Measurements from ENCODE around the gene CDC42BPG. TPM values are rescaled to one million over a fixed set of nuclear protein-coding genes. Genes with fewer than 3 reads are reported as not detected.

CDC42BPG gene
- 3.2 TPM for polyA plus RNA-seq (2013, experiment 1 of 2)
- 3.4 TPM for polyA plus RNA-seq (2013, experiment 2 of 2)

- WGBS (ENCODE audit: extremely low coverage, insufficient coverage, low lambda C conversion rate) = no CpG with 5 or more reads among the region's 96 CpGs
These were observed at the start of gene CDC42BPG for GRCh38 chr11:64844330-64845128. CDC42BPG (minus strand) TSS chr11:64844653; CDS start chr11:64844569, 84 bp downstream.

GRCh38 chr11:64893194-64894069, 49.0 kb upstream of the CDC42BPG start:
- H3K18ac ChIP-seq (ENCODE audit: low read length) = no peak overlapping the region
- no peak overlapping the region for H4K5ac ChIP-seq (ENCODE audit: low read length)
- no peak overlapping the region for H3K27ac ChIP-seq (ENCODE audit: low read depth, low read length)
- H2BK15ac ChIP-seq (replicated peaks; ENCODE audit: low read depth) = no peak overlapping the region
- WGBS (ENCODE audit: extremely low coverage, insufficient coverage, low lambda C conversion rate) = no CpG with 5 or more reads among the region's 25 CpGs
- no peak for DNase-seq
- H3K4ac ChIP-seq (ENCODE audit: low read depth, low read length) = no peak overlapping the region
- no peak overlapping the region for H3K4me3 ChIP-seq (ENCODE audit: low read length)
- H3K23ac ChIP-seq (ENCODE audit: low read length) = no peak overlapping the region
- H3K4me2 ChIP-seq (ENCODE audit: low read length) = no peak overlapping the region
- no peaks in the 10 kb centered on the region for H3K79me2 ChIP-seq (ENCODE audit: control insufficient read depth, insufficient read depth, low read length)
- no peak overlapping the region for H4K8ac ChIP-seq (ENCODE audit: low read depth, low read length)
- H3K79me1 ChIP-seq (ENCODE audit: low read length) = no peaks in the 10 kb centered on the region
- H3K4me1 ChIP-seq (ENCODE audit: control insufficient read depth, low read depth, low read length) = no peaks in the 10 kb centered on the region
- H2AK5ac ChIP-seq (ENCODE audit: low read length) = no peak overlapping the region
- H3K9ac ChIP-seq (ENCODE audit: low read length) = no peak overlapping the region
- no peaks in the 10 kb centered on the region for H3K27me3 ChIP-seq (ENCODE audit: insufficient read depth, low read length, poor library complexity)
- H3K56ac ChIP-seq (ENCODE audit: low read length) = no peak overlapping the region
- H3K36me3 ChIP-seq (ENCODE audit: control insufficient read depth, insufficient read depth, low read length) = peaks cover 1% of the 10 kb centered on the region
- no peak overlapping the region for H2BK5ac ChIP-seq (ENCODE audit: low read length)
- no peak overlapping the region for H2BK120ac ChIP-seq (ENCODE audit: low read depth, low read length)

More at GRCh38 chr11:64844330-64845128, at the start of gene CDC42BPG:
- peak within 1 kb of the TSS; percentile 58 for H3K4me3 ChIP-seq (ENCODE audit: low read length)
- H2BK120ac ChIP-seq (ENCODE audit: low read depth, low read length) = no peak within 1 kb of the TSS
- no peaks in the 10 kb centered on the region for H3K27me3 ChIP-seq (ENCODE audit: insufficient read depth, low read length, poor library complexity)
- H3K18ac ChIP-seq (ENCODE audit: low read length) = peak within 1 kb of the TSS; percentile 96
- no peak within 1 kb of the TSS for H2BK15ac ChIP-seq (replicated peaks; ENCODE audit: low read depth)
- no peak within 1 kb of the TSS for H4K5ac ChIP-seq (ENCODE audit: low read length)
- H3K27ac ChIP-seq (ENCODE audit: low read depth, low read length) = peak within 1 kb of the TSS; percentile 28
- no peak within 1 kb of the TSS for H4K8ac ChIP-seq (ENCODE audit: low read depth, low read length)
- peak within 1 kb of the TSS; percentile 80 for H3K9ac ChIP-seq (ENCODE audit: low read length)
- H3K79me2 ChIP-seq (ENCODE audit: control insufficient read depth, insufficient read depth, low read length) = no peaks in the 10 kb centered on the region
- peak within 1 kb of the TSS; percentile 94 for H3K4me2 ChIP-seq (ENCODE audit: low read length)
- H3K56ac ChIP-seq (ENCODE audit: low read length) = peak within 1 kb of the TSS; percentile 92
- H2BK5ac ChIP-seq (ENCODE audit: low read length) = no peak within 1 kb of the TSS
- DNase-seq = peak; percentile 91
- peaks cover 4% of the 10 kb centered on the region for H3K79me1 ChIP-seq (ENCODE audit: low read length)
- peak within 1 kb of the TSS; percentile 66 for H3K23ac ChIP-seq (ENCODE audit: low read length)
- H2AK5ac ChIP-seq (ENCODE audit: low read length) = peak within 1 kb of the TSS; percentile 86
- H3K4me1 ChIP-seq (ENCODE audit: control insufficient read depth, low read depth, low read length) = peaks cover 11% of the 10 kb centered on the region
- no peaks in the 10 kb centered on the region for H3K36me3 ChIP-seq (ENCODE audit: control insufficient read depth, insufficient read depth, low read length)
- H3K4ac ChIP-seq (ENCODE audit: low read depth, low read length) = no peak within 1 kb of the TSS

GRCh38 chr11:64892838-64893193, 48.4 kb upstream of the CDC42BPG start:
- no peaks in the 10 kb centered on the region for H3K27me3 ChIP-seq (ENCODE audit: insufficient read depth, low read length, poor library complexity)
- H3K79me1 ChIP-seq (ENCODE audit: low read length) = no peaks in the 10 kb centered on the region
- H3K9ac ChIP-seq (ENCODE audit: low read length) = no peak overlapping the region
- no peak overlapping the region for H2BK120ac ChIP-seq (ENCODE audit: low read depth, low read length)
- H2BK5ac ChIP-seq (ENCODE audit: low read length) = no peak overlapping the region
- no peak overlapping the region for H3K4me2 ChIP-seq (ENCODE audit: low read length)
- H3K79me2 ChIP-seq (ENCODE audit: control insufficient read depth, insufficient read depth, low read length) = no peaks in the 10 kb centered on the region
- H3K56ac ChIP-seq (ENCODE audit: low read length) = no peak overlapping the region
- DNase-seq = no peak
- H3K36me3 ChIP-seq (ENCODE audit: control insufficient read depth, insufficient read depth, low read length) = peaks cover 1% of the 10 kb centered on the region
- no peak overlapping the region for H2BK15ac ChIP-seq (replicated peaks; ENCODE audit: low read depth)
- H4K8ac ChIP-seq (ENCODE audit: low read depth, low read length) = no peak overlapping the region
- H4K5ac ChIP-seq (ENCODE audit: low read length) = no peak overlapping the region
- H3K4me1 ChIP-seq (ENCODE audit: control insufficient read depth, low read depth, low read length) = no peaks in the 10 kb centered on the region
- no peak overlapping the region for H3K4ac ChIP-seq (ENCODE audit: low read depth, low read length)
- no peak overlapping the region for H3K18ac ChIP-seq (ENCODE audit: low read length)
- H2AK5ac ChIP-seq (ENCODE audit: low read length) = no peak overlapping the region
- H3K23ac ChIP-seq (ENCODE audit: low read length) = no peak overlapping the region
- no peak overlapping the region for H3K4me3 ChIP-seq (ENCODE audit: low read length)
- H3K27ac ChIP-seq (ENCODE audit: low read depth, low read length) = no peak overlapping the region
- no CpG with 5 or more reads among the region's 10 CpGs for WGBS (ENCODE audit: extremely low coverage, insufficient coverage, low lambda C conversion rate)

- Histone ChIP-seq H3K27ac (ENCODE audit: low read depth, low read length) (no peak overlapping the region), H2AK5ac (ENCODE audit: low read length) (no peak overlapping the region), H2BK5ac (ENCODE audit: low read length) (no peak overlapping the region), H3K18ac (ENCODE audit: low read length) (no peak overlapping the region), H3K79me1 (ENCODE audit: low read length) (no peaks in the 10 kb centered on the region), H3K4me3 (ENCODE audit: low read length) (no peak overlapping the region), H2BK120ac (ENCODE audit: low read depth, low read length) (no peak overlapping the region), H3K4me2 (ENCODE audit: low read length) (no peak overlapping the region), H3K56ac (ENCODE audit: low read length) (no peak overlapping the region), H3K79me2 (ENCODE audit: control insufficient read depth, insufficient read depth, low read length) (no peaks in the 10 kb centered on the region), H3K4me1 (ENCODE audit: control insufficient read depth, low read depth, low read length) (no peaks in the 10 kb centered on the region), H2BK15ac (replicated peaks; ENCODE audit: low read depth) (no peak overlapping the region), H3K4ac (ENCODE audit: low read depth, low read length) (no peak overlapping the region), H3K9ac (ENCODE audit: low read length) (no peak overlapping the region), H4K8ac (ENCODE audit: low read depth, low read length) (no peak overlapping the region), H3K27me3 (ENCODE audit: insufficient read depth, low read length, poor library complexity) (no peaks in the 10 kb centered on the region), H3K23ac (ENCODE audit: low read length) (no peak overlapping the region), H4K5ac (ENCODE audit: low read length) (no peak overlapping the region), H3K36me3 (ENCODE audit: control insufficient read depth, insufficient read depth, low read length) (peaks cover 1% of the 10 kb centered on the region)
- no CpG with 5 or more reads among the region's 11 CpGs for WGBS (ENCODE audit: extremely low coverage, insufficient coverage, low lambda C conversion rate)
- DNase-seq = no peak
These were observed 48.0 kb upstream of the CDC42BPG start for GRCh38 chr11:64892411-64892831.

- no peaks in the 10 kb centered on the region for H3K4me1 ChIP-seq (ENCODE audit: control insufficient read depth, low read depth, low read length)
- no peak overlapping the region for H2AK5ac ChIP-seq (ENCODE audit: low read length)
- no peak overlapping the region for H3K4ac ChIP-seq (ENCODE audit: low read depth, low read length)
- H3K4me3 ChIP-seq (ENCODE audit: low read length) = no peak overlapping the region
- H4K8ac ChIP-seq (ENCODE audit: low read depth, low read length) = no peak overlapping the region
- no peak overlapping the region for H4K5ac ChIP-seq (ENCODE audit: low read length)
- DNase-seq = no peak
- H3K56ac ChIP-seq (ENCODE audit: low read length) = no peak overlapping the region
- no peaks in the 10 kb centered on the region for H3K79me2 ChIP-seq (ENCODE audit: control insufficient read depth, insufficient read depth, low read length)
- no peak overlapping the region for H2BK120ac ChIP-seq (ENCODE audit: low read depth, low read length)
- H3K18ac ChIP-seq (ENCODE audit: low read length) = no peak overlapping the region
- H3K4me2 ChIP-seq (ENCODE audit: low read length) = no peak overlapping the region
- no peaks in the 10 kb centered on the region for H3K79me1 ChIP-seq (ENCODE audit: low read length)
- no peak overlapping the region for H3K9ac ChIP-seq (ENCODE audit: low read length)
- no peak overlapping the region for H2BK15ac ChIP-seq (replicated peaks; ENCODE audit: low read depth)
- no peak overlapping the region for H3K27ac ChIP-seq (ENCODE audit: low read depth, low read length)
- no peak overlapping the region for H2BK5ac ChIP-seq (ENCODE audit: low read length)
- H3K27me3 ChIP-seq (ENCODE audit: insufficient read depth, low read length, poor library complexity) = no peaks in the 10 kb centered on the region
- no CpG with 5 or more reads among the region's 5 CpGs for WGBS (ENCODE audit: extremely low coverage, insufficient coverage, low lambda C conversion rate)
- H3K23ac ChIP-seq (ENCODE audit: low read length) = no peak overlapping the region
- peaks cover 1% of the 10 kb centered on the region for H3K36me3 ChIP-seq (ENCODE audit: control insufficient read depth, insufficient read depth, low read length)
These were observed 47.4 kb upstream of the CDC42BPG start for GRCh38 chr11:64891880-64892279.
